H9 (cell line): ENCODE results near the gene ERVV-1. TPM values are rescaled to one million over a fixed set of nuclear protein-coding genes. Genes with fewer than 3 reads are reported as not detected.

ENCODE experiments used
- DNase-seq: peaks from one replicate; pipeline ENCODE4 v3.0.0-alpha.2; 2017
- H2AFZ ChIP-seq: one replicate; pipeline ENCODE4 v1.6.1; 2013; ENCODE audit warnings: mild to moderate bottlenecking, low read length, control low read depth, moderate library complexity
- H2AK5ac ChIP-seq: 2 replicates; pipeline ENCODE4 v1.6.1; 2013; ENCODE audit warnings: low read length, control low read depth, mixed read lengths; ENCODE audit not compliant: insufficient read length
- H2BK120ac ChIP-seq: one replicate; pipeline ENCODE4 v1.6.1; 2013; ENCODE audit warnings: low read depth, mild to moderate bottlenecking, low read length, control low read depth, inconsistent platforms; ENCODE audit not compliant: poor library complexity, severe bottlenecking
- H2BK12ac ChIP-seq: 2 replicates; pipeline ENCODE4 v1.6.1; 2013; ENCODE audit warnings: low read length, control low read depth, mixed read lengths, low read depth; ENCODE audit not compliant: insufficient read length
- H2BK15ac ChIP-seq: 2 replicates; pipeline ENCODE4 v1.6.1; 2013; ENCODE audit warnings: low read depth, low read length, control low read depth
- H2BK20ac ChIP-seq: one replicate; pipeline ENCODE4 v1.6.1; 2013; ENCODE audit warnings: low read depth, mild to moderate bottlenecking, low read length, control low read depth, inconsistent platforms; ENCODE audit not compliant: poor library complexity, severe bottlenecking
- H2BK5ac ChIP-seq: 2 replicates; pipeline ENCODE4 v1.6.1; 2013; ENCODE audit warnings: low read length, control low read depth, mixed read lengths; ENCODE audit not compliant: insufficient read length
- H3K14ac ChIP-seq: 2 replicates; pipeline ENCODE4 v1.6.1; 2013; ENCODE audit warnings: low read length, control low read depth; ENCODE audit not compliant: insufficient read depth
- H3K18ac ChIP-seq: 2 replicates; pipeline ENCODE4 v1.6.1; 2013; ENCODE audit warnings: low read depth, mild to moderate bottlenecking, mixed read lengths, low read length, control low read depth; ENCODE audit not compliant: insufficient read length
- H3K23ac ChIP-seq: 2 replicates; pipeline ENCODE4 v1.6.1; 2013; ENCODE audit warnings: low read length, control low read depth, mixed read lengths, low read depth; ENCODE audit not compliant: insufficient read length
- H3K23me2 ChIP-seq: 2 replicates; pipeline ENCODE4 v1.6.1; 2013; ENCODE audit warnings: low read depth, mild to moderate bottlenecking, mixed read lengths, low read length, control low read depth; ENCODE audit not compliant: insufficient read length, poor library complexity, severe bottlenecking
- H3K27ac ChIP-seq: 2 replicates; pipeline ENCODE4 v1.5.1; 2013; ENCODE audit warnings: low read length, control low read depth, mixed read lengths, low read depth; ENCODE audit not compliant: insufficient read length
- H3K27me3 ChIP-seq: 2 replicates; pipeline ENCODE4 v1.6.1; 2013; ENCODE audit warnings: low read length, control low read depth, inconsistent platforms; ENCODE audit not compliant: insufficient read depth
- H3K4ac ChIP-seq: 2 replicates; pipeline ENCODE4 v1.6.1; 2013; ENCODE audit warnings: low read depth, mild to moderate bottlenecking, control low read depth, inconsistent platforms, low read length, moderate library complexity
- H3K4me1 ChIP-seq: 2 replicates; pipeline ENCODE4 v1.6.1; 2013; ENCODE audit warnings: low read length, control low read depth, inconsistent platforms; ENCODE audit not compliant: insufficient read depth
- H3K4me2 ChIP-seq: 2 replicates; pipeline ENCODE4 v1.6.1; 2013; ENCODE audit warnings: low read length, control low read depth, mixed read lengths; ENCODE audit not compliant: insufficient read length, insufficient read depth
- H3K56ac ChIP-seq: 2 replicates; pipeline ENCODE4 v1.6.1; 2013; ENCODE audit warnings: low read depth, mild to moderate bottlenecking, mixed read lengths, low read length, control low read depth; ENCODE audit not compliant: insufficient read length
- H3K79me1 ChIP-seq: 2 replicates; pipeline ENCODE4 v1.6.1; 2013; ENCODE audit warnings: low read depth, mild to moderate bottlenecking, moderate library complexity, low read length, control low read depth, inconsistent platforms; ENCODE audit not compliant: insufficient read depth, poor library complexity, severe bottlenecking
- H3K79me2 ChIP-seq: 2 replicates; pipeline ENCODE4 v1.6.1; 2013; ENCODE audit warnings: low read length, control low read depth, inconsistent platforms; ENCODE audit not compliant: insufficient read depth
- H3K9ac ChIP-seq: 2 replicates; pipeline ENCODE4 v1.6.1; 2013; ENCODE audit warnings: low read length, control low read depth, mixed read lengths; ENCODE audit not compliant: insufficient read length; ENCODE audit errors: extremely low read depth
- H3K9me3 ChIP-seq: one replicate; pipeline ENCODE4 v1.6.1; 2013; ENCODE audit warnings: low read depth, low read length, inconsistent platforms; ENCODE audit not compliant: control insufficient read depth
- H3T11ph ChIP-seq: one replicate; pipeline ENCODE4 v1.6.1; 2013; ENCODE audit warnings: mild to moderate bottlenecking, low read length, control low read depth, inconsistent platforms
- H4K20me1 ChIP-seq: one replicate; pipeline ENCODE4 v1.6.1; 2013; ENCODE audit not compliant: control insufficient read depth, insufficient read length, insufficient read depth
- H4K5ac ChIP-seq: 2 replicates; pipeline ENCODE4 v1.6.1; 2013; ENCODE audit warnings: low read depth, mild to moderate bottlenecking, mixed read lengths, low read length, control low read depth; ENCODE audit not compliant: insufficient read length
- H4K8ac ChIP-seq: replicated peaks from 2 replicates; pipeline ENCODE4 v1.6.1; 2013; ENCODE audit warnings: low read length, control low read depth, mixed read lengths, low read depth; ENCODE audit not compliant: insufficient read length
- H4K91ac ChIP-seq: 2 replicates; pipeline ENCODE4 v1.6.1; 2013; ENCODE audit warnings: low read depth, mild to moderate bottlenecking, moderate library complexity, mixed read lengths, low read length, control low read depth; ENCODE audit not compliant: insufficient read length
- H3K27ac Mint-ChIP-seq, 3 experiments: 2 replicates in 2 of 3; 3 replicates in 1 of 3; pipeline ENCODE4 v1.8.0; 2020 to 2021; ENCODE audit warnings: mixed read lengths in 3 of 3, mild to moderate bottlenecking in 1 of 3, moderate library complexity in 1 of 3
- H3K27me3 Mint-ChIP-seq: 2 replicates; pipeline ENCODE4 v1.8.0; 2021; ENCODE audit warnings: low read depth, mild to moderate bottlenecking, moderate library complexity, mixed read lengths
- H3K36me3 Mint-ChIP-seq, 3 experiments: 2 replicates in 2 of 3; 3 replicates in 1 of 3; pipeline ENCODE4 v1.8.0; 2020 to 2021; ENCODE audit warnings: low read depth in 3 of 3, mixed read lengths in 3 of 3; ENCODE audit not compliant: insufficient read depth in 1 of 3
- H3K4me1 Mint-ChIP-seq, 2 experiments: 2 replicates each; pipeline ENCODE4 v1.8.0; 2020; ENCODE audit warnings: mixed read lengths in 2 of 2
- H3K4me3 Mint-ChIP-seq, 2 experiments: 2 replicates in 1 of 2; 3 replicates in 1 of 2; pipeline ENCODE4 v1.8.0; 2020 to 2021; ENCODE audit warnings: mild to moderate bottlenecking in 2 of 2, mixed read lengths in 2 of 2, moderate library complexity in 1 of 2
- H3K9me3 Mint-ChIP-seq, 2 experiments: 2 replicates in 1 of 2; 3 replicates in 1 of 2; pipeline ENCODE4 v1.8.0; 2020; ENCODE audit warnings: mild to moderate bottlenecking in 2 of 2, mixed read lengths in 2 of 2, moderate library complexity in 1 of 2
- WGBS: extraction: QIAGEN DNeasy Blood & Tissue Kit; methylation state at CpG from one replicate; pipeline ENCODE4 v1.1.7; 2013; ENCODE audit warnings: missing lambda C conversion rate, low lambda C conversion rate, mixed read lengths; ENCODE audit not compliant: insufficient read length; ENCODE audit errors: extremely low coverage; 5-methylcytosine and 5-hydroxymethylcytosine counted together
- total RNA-seq: library from RNA; stranded (reverse); gene quantifications from 2 replicates; pipeline ENCODE4 v1.2.1, GENCODE V29; 2021
- TF ChIP-seq, protein P1 (sequence below): fragments of 200-600 bp; sonication (generic); conservative IDR thresholded peaks from 3 replicates; pipeline ENCODE4 v1.8.0; 2021; ENCODE audit warnings: antibody characterized with exemption, mild to moderate bottlenecking

ERVV-1 gene
- total RNA-seq, 1 experiment from 2014 or later = not detected

DNA sequence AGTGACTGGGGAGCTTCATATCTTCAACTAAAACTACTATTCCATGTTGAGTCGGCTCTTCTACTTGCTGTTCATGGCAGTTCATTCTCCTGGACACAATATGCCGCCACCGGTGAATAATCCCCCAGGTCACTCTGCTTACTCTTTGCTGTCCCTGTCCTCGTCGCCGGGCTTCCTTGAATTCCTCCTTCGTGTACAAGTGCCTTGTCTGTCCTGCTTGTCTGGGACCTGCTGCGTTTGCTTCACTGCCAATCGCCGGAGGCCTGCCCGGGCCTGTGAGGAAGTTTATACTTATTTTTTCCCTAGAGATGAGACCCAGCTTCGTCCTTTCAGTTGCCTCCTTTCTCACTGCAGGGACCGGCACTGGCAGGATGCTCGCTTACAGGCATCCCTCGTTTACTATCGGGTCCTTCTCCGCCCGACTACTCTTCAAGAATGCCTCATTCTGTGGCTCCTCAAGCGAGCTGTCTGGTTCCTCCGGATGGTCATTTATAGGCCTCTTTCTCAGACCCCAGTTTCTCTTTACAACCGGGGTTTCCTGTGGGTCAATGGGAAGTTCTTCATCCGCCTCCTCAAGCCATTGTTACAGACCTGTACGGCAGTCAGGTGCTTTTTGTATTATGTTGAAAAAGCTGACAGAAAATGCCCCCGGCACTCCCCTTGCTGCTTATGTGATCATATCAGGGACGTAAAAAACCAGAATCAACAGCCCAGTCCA, 5.5 kb upstream of the ERVV-1 start:
- H3K23me2 ChIP-seq = no peaks in the 10 kb centered on the region
- H3K79me1 ChIP-seq = no peaks in the 10 kb centered on the region

More for the DNA sequence above, 5.5 kb upstream of the ERVV-1 start:
- H3K56ac ChIP-seq = no peak overlapping the region
- no peak overlapping the region for H3K14ac ChIP-seq
- H3K4ac ChIP-seq = no peak overlapping the region
- H2BK12ac ChIP-seq = no peak overlapping the region
- no peak overlapping the region for H4K8ac ChIP-seq
- Mint-ChIP-seq H3K4me1 (peaks cover 12% of the 10 kb centered on the region in 2 experiments), H3K27ac (no peak overlapping the region), H3K27me3 (peaks cover 23% of the 10 kb centered on the region), H3K36me3 (peaks cover 0 to 4% (median 0%) of the 10 kb centered on the region in 3 experiments; a peak in 1 of 7 replicates), H3K9me3 (peaks cover 0 to 2% of the 10 kb centered on the region in 2 experiments; a peak in 4 of 5 replicates), H3K4me3 (no peak overlapping the region)
- no peaks in the 10 kb centered on the region for H3K9me3 ChIP-seq
- H3K18ac ChIP-seq = no peak overlapping the region
- TF ChIP-seq, protein P1, sequence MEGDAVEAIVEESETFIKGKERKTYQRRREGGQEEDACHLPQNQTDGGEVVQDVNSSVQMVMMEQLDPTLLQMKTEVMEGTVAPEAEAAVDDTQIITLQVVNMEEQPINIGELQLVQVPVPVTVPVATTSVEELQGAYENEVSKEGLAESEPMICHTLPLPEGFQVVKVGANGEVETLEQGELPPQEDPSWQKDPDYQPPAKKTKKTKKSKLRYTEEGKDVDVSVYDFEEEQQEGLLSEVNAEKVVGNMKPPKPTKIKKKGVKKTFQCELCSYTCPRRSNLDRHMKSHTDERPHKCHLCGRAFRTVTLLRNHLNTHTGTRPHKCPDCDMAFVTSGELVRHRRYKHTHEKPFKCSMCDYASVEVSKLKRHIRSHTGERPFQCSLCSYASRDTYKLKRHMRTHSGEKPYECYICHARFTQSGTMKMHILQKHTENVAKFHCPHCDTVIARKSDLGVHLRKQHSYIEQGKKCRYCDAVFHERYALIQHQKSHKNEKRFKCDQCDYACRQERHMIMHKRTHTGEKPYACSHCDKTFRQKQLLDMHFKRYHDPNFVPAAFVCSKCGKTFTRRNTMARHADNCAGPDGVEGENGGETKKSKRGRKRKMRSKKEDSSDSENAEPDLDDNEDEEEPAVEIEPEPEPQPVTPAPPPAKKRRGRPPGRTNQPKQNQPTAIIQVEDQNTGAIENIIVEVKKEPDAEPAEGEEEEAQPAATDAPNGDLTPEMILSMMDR = no peak
- H2BK5ac ChIP-seq = no peak overlapping the region
- H3K23ac ChIP-seq = no peak overlapping the region
- H3K79me2 ChIP-seq = no peaks in the 10 kb centered on the region
- no peak overlapping the region for H2BK20ac ChIP-seq
- no peak overlapping the region for H3T11ph ChIP-seq
- H3K9ac ChIP-seq = no peak overlapping the region
- no peak for DNase-seq
- no peaks in the 10 kb centered on the region; the same call in 1 of the 2 replicates for H3K4me1 ChIP-seq
- no peaks in the 10 kb centered on the region for H3K27me3 ChIP-seq
- H2BK15ac ChIP-seq = no peak overlapping the region
- no CpG with 5 or more reads among the region's 25 CpGs for WGBS
- no peak overlapping the region for H2AFZ ChIP-seq
- H4K5ac ChIP-seq = no peak overlapping the region
- H3K4me2 ChIP-seq = no peak overlapping the region
- H4K91ac ChIP-seq = no peak overlapping the region
- no peak overlapping the region for H2AK5ac ChIP-seq
- H2BK120ac ChIP-seq = no peak overlapping the region
- no peaks in the 10 kb centered on the region for H4K20me1 ChIP-seq
- H3K27ac ChIP-seq = no peak overlapping the region
